Measurements from ENCODE around the gene EEF1AKMT2. TPM values are rescaled to one million over a fixed set of nuclear protein-coding genes. Genes with fewer than 3 reads are reported as not detected.

The EEF1AKMT2 gene
- total RNA-seq, 3 donors from 2014 or later (not counting 1 experiment from before 2014, with no cell fraction given) = 12.5 to 20.6 (median 20.1) TPM

DNA sequence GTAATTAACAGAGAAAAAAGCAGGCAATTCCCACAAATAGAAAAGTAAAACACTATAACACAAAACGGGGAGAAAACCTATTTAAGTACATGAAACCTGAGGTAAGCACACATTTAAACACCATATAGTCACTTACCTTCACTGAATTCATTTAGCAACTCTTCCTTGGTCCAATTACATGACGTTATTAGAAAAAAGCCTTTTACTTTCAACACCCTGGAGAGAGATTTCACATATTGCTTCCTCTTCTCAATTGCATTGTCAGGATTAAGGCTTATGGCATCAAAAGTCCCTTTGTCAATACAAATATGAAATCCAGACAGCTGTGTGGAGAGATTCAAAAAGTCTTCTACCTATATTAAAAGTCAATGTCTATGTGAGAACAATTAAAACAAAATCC is 26.4 kb downstream of the EEF1AKMT2 start:
- Mint-ChIP-seq H3K4me3 (no peak overlapping the region), H3K36me3 (no peaks in the 10 kb centered on the region), H3K4me1 (no peaks in the 10 kb centered on the region), H3K27ac (no peak overlapping the region), H3K9me3 (no peaks in the 10 kb centered on the region), H3K27me3 (ENCODE audit: low read depth in 2 of 2) (no peaks in the 10 kb centered on the region)
- TF ChIP-seq, protein P1, sequence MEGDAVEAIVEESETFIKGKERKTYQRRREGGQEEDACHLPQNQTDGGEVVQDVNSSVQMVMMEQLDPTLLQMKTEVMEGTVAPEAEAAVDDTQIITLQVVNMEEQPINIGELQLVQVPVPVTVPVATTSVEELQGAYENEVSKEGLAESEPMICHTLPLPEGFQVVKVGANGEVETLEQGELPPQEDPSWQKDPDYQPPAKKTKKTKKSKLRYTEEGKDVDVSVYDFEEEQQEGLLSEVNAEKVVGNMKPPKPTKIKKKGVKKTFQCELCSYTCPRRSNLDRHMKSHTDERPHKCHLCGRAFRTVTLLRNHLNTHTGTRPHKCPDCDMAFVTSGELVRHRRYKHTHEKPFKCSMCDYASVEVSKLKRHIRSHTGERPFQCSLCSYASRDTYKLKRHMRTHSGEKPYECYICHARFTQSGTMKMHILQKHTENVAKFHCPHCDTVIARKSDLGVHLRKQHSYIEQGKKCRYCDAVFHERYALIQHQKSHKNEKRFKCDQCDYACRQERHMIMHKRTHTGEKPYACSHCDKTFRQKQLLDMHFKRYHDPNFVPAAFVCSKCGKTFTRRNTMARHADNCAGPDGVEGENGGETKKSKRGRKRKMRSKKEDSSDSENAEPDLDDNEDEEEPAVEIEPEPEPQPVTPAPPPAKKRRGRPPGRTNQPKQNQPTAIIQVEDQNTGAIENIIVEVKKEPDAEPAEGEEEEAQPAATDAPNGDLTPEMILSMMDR (IDR thresholded peaks at IDR 0.05) = no peak
- Histone ChIP-seq H3K9me3 (ENCODE audit: control insufficient read depth, insufficient read depth, low read length) (no peaks in the 10 kb centered on the region), H3K27ac (ENCODE audit: low read length) (no peak overlapping the region), H3K4me3 (ENCODE audit: low read length) (no peak overlapping the region), H3K27me3 (ENCODE audit: control insufficient read depth, insufficient read depth, low read length) (no peaks in the 10 kb centered on the region), H3K4me1 (ENCODE audit: control insufficient read depth, insufficient read depth, low read length) (no peaks in the 10 kb centered on the region), H3K36me3 (ENCODE audit: control insufficient read depth, insufficient read depth, low read length) (peaks cover 24% of the 10 kb centered on the region)
- no peak for DNase-seq
- intact Hi-C loops (cut with micrococcal nuclease) = no loop called here
- no peak for ATAC-seq
- WGBS (ENCODE audit: insufficient coverage) = 89% methylated on average over 2 of the region's 2 CpGs

DNA sequence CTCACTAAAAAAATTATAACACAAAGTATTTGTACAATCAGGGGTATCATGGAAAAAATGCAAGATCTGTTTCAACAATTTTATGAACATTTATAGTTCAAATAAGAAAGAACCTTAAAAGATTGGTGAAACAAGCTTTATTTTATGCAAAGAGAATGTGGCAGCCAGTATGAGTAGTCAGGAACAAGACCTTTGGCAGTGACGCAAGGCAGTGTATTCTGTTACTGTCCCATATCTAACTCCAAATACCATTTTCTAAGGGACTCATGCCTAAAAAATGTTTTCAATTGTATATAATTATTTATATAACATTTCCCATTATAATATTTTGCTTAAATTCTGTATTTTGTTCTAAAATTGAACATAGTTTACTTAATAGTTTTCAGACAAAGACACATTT is 28.4 kb downstream of the EEF1AKMT2 start:
- DNase-seq (no peak), ATAC-seq (no peak)
- TF ChIP-seq, protein P1 (IDR thresholded peaks at IDR 0.05) = no peak
- Mint-ChIP-seq H3K36me3 (no peaks in the 10 kb centered on the region), H3K4me1 (no peaks in the 10 kb centered on the region), H3K27ac (no peak overlapping the region), H3K4me3 (no peak overlapping the region), H3K27me3 (ENCODE audit: low read depth in 2 of 2) (no peaks in the 10 kb centered on the region), H3K9me3 (no peaks in the 10 kb centered on the region)
- intact Hi-C loops (cut with micrococcal nuclease) = no loop called here
- WGBS (ENCODE audit: insufficient coverage) = no CpG with 5 or more reads among the region's 1 CpG
- Histone ChIP-seq H3K27ac (ENCODE audit: low read length) (no peak overlapping the region), H3K27me3 (ENCODE audit: control insufficient read depth, insufficient read depth, low read length) (no peaks in the 10 kb centered on the region), H3K4me3 (ENCODE audit: low read length) (no peak overlapping the region), H3K36me3 (ENCODE audit: control insufficient read depth, insufficient read depth, low read length) (peaks cover 42% of the 10 kb centered on the region), H3K9me3 (ENCODE audit: control insufficient read depth, insufficient read depth, low read length) (no peaks in the 10 kb centered on the region), H3K4me1 (ENCODE audit: control insufficient read depth, insufficient read depth, low read length) (no peaks in the 10 kb centered on the region)

DNA sequence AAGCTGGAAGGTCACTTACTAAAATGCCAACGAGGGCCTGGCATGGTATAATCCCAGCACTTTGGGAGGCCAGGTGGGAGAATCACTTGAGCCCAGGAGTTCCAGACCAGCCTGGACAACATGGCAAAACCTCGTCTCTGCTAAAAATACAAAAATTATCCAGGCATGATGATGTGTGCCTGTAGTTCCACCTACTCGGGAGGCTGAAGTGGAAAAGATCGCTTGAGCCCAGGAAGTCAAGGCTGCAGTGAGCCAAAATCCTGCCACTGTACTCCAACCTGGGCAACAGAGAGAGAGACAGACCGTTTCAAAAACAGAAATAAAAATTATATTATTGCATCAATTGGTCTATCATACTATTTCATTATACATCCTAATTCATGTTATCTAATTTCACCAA is 29.4 kb downstream of the EEF1AKMT2 start:
- Mint-ChIP-seq H3K4me3 (no peak overlapping the region), H3K4me1 (no peaks in the 10 kb centered on the region), H3K27me3 (ENCODE audit: low read depth in 2 of 2) (no peaks in the 10 kb centered on the region), H3K27ac (no peak overlapping the region), H3K9me3 (no peaks in the 10 kb centered on the region), H3K36me3 (no peaks in the 10 kb centered on the region)
- H3K4me1 ChIP-seq (ENCODE audit: control insufficient read depth, insufficient read depth, low read length) = no peaks in the 10 kb centered on the region
- intact Hi-C loops (cut with micrococcal nuclease) = no loop called here
- H3K27ac ChIP-seq (ENCODE audit: low read length) = no peak overlapping the region
- peaks cover 44% of the 10 kb centered on the region for H3K36me3 ChIP-seq (ENCODE audit: control insufficient read depth, insufficient read depth, low read length)
- TF ChIP-seq, protein P1 (IDR thresholded peaks at IDR 0.05) = no peak
- DNase-seq (no peak), ATAC-seq (no peak)
- no peaks in the 10 kb centered on the region for H3K9me3 ChIP-seq (ENCODE audit: control insufficient read depth, insufficient read depth, low read length)
- no peaks in the 10 kb centered on the region for H3K27me3 ChIP-seq (ENCODE audit: control insufficient read depth, insufficient read depth, low read length)
- H3K4me3 ChIP-seq (ENCODE audit: low read length) = no peak overlapping the region
- WGBS (ENCODE audit: insufficient coverage) = 96% methylated on average over 4 of the region's 5 CpGs

DNA sequence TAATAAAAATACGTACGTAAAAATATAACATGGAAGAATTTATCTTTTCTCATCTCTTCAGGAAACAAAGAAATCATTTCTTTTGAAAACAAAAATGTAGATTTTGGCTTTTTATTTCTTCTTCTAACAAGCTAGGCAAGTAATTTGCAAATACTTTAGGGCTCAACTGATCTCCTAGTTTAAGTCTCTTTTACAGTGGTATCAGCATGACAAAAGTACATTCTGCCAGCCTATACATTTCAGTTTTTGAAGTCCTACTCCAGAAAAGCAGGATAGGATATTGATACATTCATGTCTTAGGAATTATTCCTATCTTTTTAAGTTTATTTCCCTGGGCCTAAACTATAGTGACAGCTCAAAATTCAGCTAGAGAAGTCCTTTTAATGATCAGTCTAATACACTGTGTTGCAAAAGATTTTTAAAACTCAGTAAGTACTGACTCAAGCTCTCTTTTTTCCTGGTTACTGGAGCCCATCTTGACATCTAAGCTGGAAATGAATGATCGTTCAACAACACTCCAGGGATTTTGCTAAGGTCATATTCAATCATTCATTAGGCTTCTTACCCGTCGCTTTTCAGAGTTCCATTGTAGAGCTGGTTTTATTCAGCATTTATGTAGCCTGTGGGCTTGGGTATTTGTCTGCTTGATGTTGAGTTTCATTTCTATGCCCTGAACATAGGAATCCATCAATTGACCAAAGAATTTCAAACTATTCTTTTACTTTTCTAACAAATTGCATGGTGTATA is 35.4 kb downstream of the EEF1AKMT2 start:
- DNase-seq (no peak), ATAC-seq (no peak)
- H3K4me1 ChIP-seq (ENCODE audit: control insufficient read depth, insufficient read depth, low read length) = no peaks in the 10 kb centered on the region
- Mint-ChIP-seq H3K27ac (no peak overlapping the region), H3K27me3 (ENCODE audit: low read depth in 2 of 2) (no peaks in the 10 kb centered on the region), H3K4me1 (no peaks in the 10 kb centered on the region), H3K4me3 (no peak overlapping the region), H3K9me3 (no peaks in the 10 kb centered on the region), H3K36me3 (peaks cover 10% of the 10 kb centered on the region)
- H3K27me3 ChIP-seq (ENCODE audit: control insufficient read depth, insufficient read depth, low read length) = no peaks in the 10 kb centered on the region
- H3K9me3 ChIP-seq (ENCODE audit: control insufficient read depth, insufficient read depth, low read length) = no peaks in the 10 kb centered on the region
- H3K36me3 ChIP-seq (ENCODE audit: control insufficient read depth, insufficient read depth, low read length) = peaks cover 40% of the 10 kb centered on the region
- H3K4me3 ChIP-seq (ENCODE audit: low read length) = no peak overlapping the region
- intact Hi-C loops (cut with micrococcal nuclease) = no loop called here
- TF ChIP-seq, protein P1 (IDR thresholded peaks at IDR 0.05) = no peak
- WGBS (ENCODE audit: insufficient coverage) = 98% methylated on average over 3 of the region's 5 CpGs
- no peak overlapping the region for H3K27ac ChIP-seq (ENCODE audit: low read length)
